H1 (cell line): ENCODE results near the gene PTPRR. TPM values are rescaled to one million over a fixed set of nuclear protein-coding genes. Genes with fewer than 3 reads are reported as not detected.

Source experiments
- CTCF ChIA-PET: fragments of 300-600 bp; sonication (Branson Sonifier 250); formaldehyde crosslinking; loops from one replicate; lab custom pipeline; 2021; ENCODE audit not compliant: partially characterized antibody; lab: Charles Lee
- POLR2A ChIA-PET: fragments of 300-600 bp; sonication (Branson Sonifier 250); formaldehyde crosslinking; loops from one replicate; lab custom pipeline; 2021; ENCODE audit warnings: inconsistent platforms; ENCODE audit not compliant: partially characterized antibody; lab: Charles Lee
- DNase-seq, 2 experiments: peaks; one replicate each; pipeline versions ENCODE4 v3.0.0 to v3.0.0-alpha.2; 2010 to 2022; ENCODE audit warnings: low spot score in 2 of 2, low read depth in 1 of 2, mixed read lengths in 1 of 2
- FAIRE-seq: peaks from 2 replicates; lab custom pipeline; 2011; peaks lifted over from hg19 to GRCh38; lab: Jason Lieb, UNC
- H2AFZ ChIP-seq: 2 replicates; pipeline ENCODE4 v1.8.1; 2012; ENCODE audit warnings: low read length, inconsistent platforms
- H2AK5ac ChIP-seq: 2 replicates; pipeline ENCODE4 v1.6.1; 2013; ENCODE audit warnings: low read depth, low read length
- H2BK120ac ChIP-seq: replicated peaks from 2 replicates; pipeline ENCODE3; 2013; ENCODE audit warnings: low read depth, low read length, inconsistent platforms
- H2BK12ac ChIP-seq: 2 replicates; pipeline ENCODE4 v1.6.1; 2013; ENCODE audit warnings: low read depth, low read length
- H2BK15ac ChIP-seq: 2 replicates; pipeline ENCODE4 v1.6.1; 2013; ENCODE audit warnings: low read length
- H2BK20ac ChIP-seq: 2 replicates; pipeline ENCODE4 v1.6.1; 2013; ENCODE audit warnings: low read length
- H2BK5ac ChIP-seq: 2 replicates; pipeline ENCODE4 v1.6.1; 2013; ENCODE audit warnings: low read depth, low read length
- H3K14ac ChIP-seq: 2 replicates; pipeline ENCODE4 v1.6.1; 2013; ENCODE audit warnings: inconsistent platforms; ENCODE audit not compliant: insufficient read length
- H3K18ac ChIP-seq: 2 replicates; pipeline ENCODE4 v1.6.1; 2013; ENCODE audit warnings: low read length; ENCODE audit errors: extremely low read depth
- H3K23ac ChIP-seq: 2 replicates; pipeline ENCODE4 v1.6.1; 2013; ENCODE audit warnings: inconsistent platforms; ENCODE audit not compliant: insufficient read length
- H3K23me2 ChIP-seq: 2 replicates; pipeline ENCODE4 v1.6.1; 2013; ENCODE audit warnings: low read depth, low read length
- H3K27ac ChIP-seq: 2 replicates; pipeline ENCODE4 v1.6.1; 2011; ENCODE audit warnings: low read depth, low read length, inconsistent platforms
- H3K27me3 ChIP-seq, 4 experiments: replicated peaks in 1 of 4; 1 replicate in 1 of 4; 2 replicates in 3 of 4; pipeline versions ENCODE4 v1.6.1 to v1.8.1; 2011 to 2013; ENCODE audit warnings: low read length in 3 of 4, mild to moderate bottlenecking in 3 of 4, inconsistent platforms in 2 of 4, mixed read lengths in 2 of 4, moderate library complexity in 1 of 4; ENCODE audit not compliant: control insufficient read depth in 3 of 4, insufficient read depth in 3 of 4; ENCODE audit errors: extremely low read depth in 1 of 4
- H3K36me3 ChIP-seq, 4 experiments: 2 replicates each; pipeline versions ENCODE4 v1.6.1 to v1.8.1; 2011 to 2013; ENCODE audit warnings: mild to moderate bottlenecking in 4 of 4, low read length in 3 of 4, moderate library complexity in 2 of 4, control low read depth in 1 of 4, inconsistent platforms in 1 of 4; ENCODE audit not compliant: insufficient read depth in 4 of 4, control insufficient read depth in 2 of 4
- H3K4ac ChIP-seq: replicated peaks from 2 replicates; pipeline ENCODE3; 2013; ENCODE audit warnings: low read length, low read depth, mixed read lengths, inconsistent platforms; ENCODE audit not compliant: insufficient read length
- H3K4me1 ChIP-seq, 4 experiments: replicated peaks in 1 of 4; 1 replicate in 1 of 4; 2 replicates in 3 of 4; pipeline versions ENCODE4 v1.6.1 to v1.8.1; 2011 to 2013; ENCODE audit warnings: low read length in 3 of 4, inconsistent platforms in 2 of 4, mixed read lengths in 1 of 4; ENCODE audit not compliant: insufficient read depth in 4 of 4, control insufficient read depth in 3 of 4
- H3K4me2 ChIP-seq, 2 experiments: 2 replicates each; pipeline versions ENCODE4 v1.6.1 to v1.8.1; 2011 to 2013; ENCODE audit warnings: low read depth in 2 of 2, low read length in 2 of 2, control low read depth in 1 of 2, inconsistent platforms in 1 of 2, mild to moderate bottlenecking in 1 of 2; ENCODE audit not compliant: insufficient read depth in 1 of 2
- H3K4me3 ChIP-seq, 4 experiments: fragments of 200-600, 300-600 bp in 1 of 4; sonication (generic), shearing (Covaris generic), sonication (Bioruptor Twin) in 1 of 4; 2 replicates each; pipeline versions ENCODE4 v1.5.1 to v1.8.1; 2011 to 2016; ENCODE audit warnings: low read length in 4 of 4, low read depth in 3 of 4, control low read depth in 2 of 4, inconsistent platforms in 2 of 4, mild to moderate bottlenecking in 2 of 4, mixed read lengths in 1 of 4, moderate library complexity in 1 of 4; ENCODE audit not compliant: insufficient read depth in 2 of 4; ENCODE audit errors: extremely low read depth in 1 of 4
- H3K56ac ChIP-seq: replicated peaks from 2 replicates; pipeline ENCODE3; 2013; ENCODE audit warnings: low read depth, mild to moderate bottlenecking, mixed read lengths, low read length, inconsistent platforms; ENCODE audit not compliant: insufficient read length
- H3K79me1 ChIP-seq: 2 replicates; pipeline ENCODE4 v1.6.1; 2013; ENCODE audit warnings: low read depth, low read length, control low read depth
- H3K79me2 ChIP-seq, 2 experiments: 2 replicates each; pipeline versions ENCODE4 v1.6.1 to v1.8.1; 2012 to 2013; ENCODE audit warnings: low read length in 2 of 2, mild to moderate bottlenecking in 2 of 2, inconsistent platforms in 1 of 2; ENCODE audit not compliant: insufficient read depth in 2 of 2, control insufficient read depth in 1 of 2
- H3K9ac ChIP-seq, 4 experiments: replicated peaks in 1 of 4; 1 replicate in 1 of 4; 2 replicates in 3 of 4; pipeline versions ENCODE4 v1.6.1 to v1.8.1; 2011 to 2013; ENCODE audit warnings: low read depth in 3 of 4, low read length in 3 of 4, control low read depth in 2 of 4, mild to moderate bottlenecking in 2 of 4, moderate library complexity in 2 of 4, inconsistent platforms in 1 of 4; ENCODE audit errors: extremely low read depth in 1 of 4
- H3K9me3 ChIP-seq, 2 experiments: 2 replicates each; pipeline versions ENCODE4 v1.6.1 to v1.8.1; 2012 to 2013; ENCODE audit warnings: mild to moderate bottlenecking in 2 of 2, moderate library complexity in 2 of 2, control low read depth in 1 of 2, inconsistent platforms in 1 of 2, low read depth in 1 of 2, low read length in 1 of 2, mixed read lengths in 1 of 2; ENCODE audit not compliant: insufficient read depth in 2 of 2
- H4K20me1 ChIP-seq, 2 experiments: replicated peaks in 1 of 2; 2 replicates each; pipeline versions ENCODE3 to v1.8.1; 2011 to 2013; ENCODE audit warnings: inconsistent platforms in 2 of 2, low read length in 2 of 2, mild to moderate bottlenecking in 1 of 2; ENCODE audit not compliant: insufficient read depth in 2 of 2, control insufficient read depth in 1 of 2
- H4K5ac ChIP-seq: 2 replicates; pipeline ENCODE4 v1.6.1; 2013; ENCODE audit warnings: low read length, low read depth, mixed read lengths, inconsistent platforms; ENCODE audit not compliant: insufficient read length
- H4K8ac ChIP-seq: 2 replicates; pipeline ENCODE4 v1.8.0; 2013; ENCODE audit warnings: mild to moderate bottlenecking, moderate library complexity, low read length, inconsistent platforms; ENCODE audit not compliant: insufficient read depth; ENCODE audit errors: extremely low read depth
- H4K91ac ChIP-seq: replicated peaks from 2 replicates; pipeline ENCODE3; 2013; ENCODE audit warnings: low read length, mixed read lengths, inconsistent platforms; ENCODE audit not compliant: insufficient read length
- CTBP2 ChIP-seq: IDR thresholded peaks from 2 replicates; pipeline ENCODE4 v1.7.0; 2011; ENCODE audit warnings: borderline replicate concordance, mild to moderate bottlenecking, moderate library complexity, mixed read lengths, low read length; ENCODE audit not compliant: insufficient read depth, insufficient read length
- EZH2 ChIP-seq: fragments of 200-600 bp; sonication (generic); IDR thresholded peaks from 2 replicates; pipeline ENCODE4 v1.7.1; 2012; ENCODE audit warnings: low read depth, mild to moderate bottlenecking, moderate library complexity, low read length, inconsistent platforms; ENCODE audit not compliant: severe bottlenecking
- POU5F1 ChIP-seq: IDR thresholded peaks from 2 replicates; pipeline ENCODE4 v1.6.1; 2011; ENCODE audit warnings: low read depth, mild to moderate bottlenecking, low read length, moderate library complexity
- SAP30 ChIP-seq: fragments of 300-600 bp; sonication (generic); IDR thresholded peaks from 2 replicates; pipeline ENCODE4 v1.7.1; 2012; ENCODE audit warnings: low read length, moderate library complexity, mild to moderate bottlenecking, inconsistent platforms; ENCODE audit not compliant: insufficient read depth, insufficient replicate concordance
- TEAD4 ChIP-seq: IDR thresholded peaks from 2 replicates; pipeline ENCODE4 v1.6.1; 2012; ENCODE audit warnings: low read depth, low read length, inconsistent platforms, mixed read lengths
- WGBS, 2 experiments: shearing (Covaris generic) in 1 of 2; methylation state at CpG; one replicate each; pipeline versions ENCODE4 v1.1.6 to v1.1.7; 2013 to 2015; ENCODE audit warnings: low lambda C conversion rate in 2 of 2, mixed read lengths in 2 of 2, inconsistent platforms in 1 of 2, low coverage in 1 of 2, missing lambda C conversion rate in 1 of 2; ENCODE audit not compliant: insufficient replicate concordance in 2 of 2, insufficient coverage in 1 of 2, insufficient read length in 1 of 2; ENCODE audit errors: extremely low coverage in 1 of 2, missing lambda C conversion rate in 1 of 2; 5-methylcytosine and 5-hydroxymethylcytosine counted together
- polyA plus RNA-seq, 7 experiments: library from polyadenylated mRNA; depleted of rRNA in 3 of 7; stranded (reverse) in 5 of 7; unstranded in 2 of 7; fragments of >200 nt in 5 of 7; fragments of 200-250 nt in 2 of 7; gene quantifications; 1 replicate in 5 of 7; 2 replicates in 1 of 7; 4 replicates in 1 of 7; pipeline versions ENCODE4 v1.2.1 to v1.2.3, GENCODE V29; 2011 to 2013; ENCODE audit warnings: missing spikeins in 2 of 7, mixed read lengths in 2 of 7
- total RNA-seq: library from RNA; stranded (reverse); fragmentation: NEBNext Ultra II Directional; extraction: Animal tissue kit (Norgen Biotek cat#: 25700); gene quantifications from 2 replicates; pipeline ENCODE4 v1.2.1, GENCODE V29; 2021
- TF ChIP-seq, protein P1 (sequence below): IDR thresholded peaks from 2 replicates; pipeline ENCODE4 v1.6.1; 2011; ENCODE audit warnings: low read length, improper control_type of control experiment
- TF ChIP-seq, protein P2 (sequence below): IDR thresholded peaks from 2 replicates; pipeline ENCODE4 v1.6.1; 2011; ENCODE audit warnings: low read depth, mild to moderate bottlenecking, low read length; ENCODE audit not compliant: insufficient read depth

The PTPRR gene
- total and polyA plus RNA-seq, 2 of the 8 experiments (the other 6 are each of a cell fraction or from before 2014, with no cell fraction given): 0.07 to 0.35 TPM

DNA sequence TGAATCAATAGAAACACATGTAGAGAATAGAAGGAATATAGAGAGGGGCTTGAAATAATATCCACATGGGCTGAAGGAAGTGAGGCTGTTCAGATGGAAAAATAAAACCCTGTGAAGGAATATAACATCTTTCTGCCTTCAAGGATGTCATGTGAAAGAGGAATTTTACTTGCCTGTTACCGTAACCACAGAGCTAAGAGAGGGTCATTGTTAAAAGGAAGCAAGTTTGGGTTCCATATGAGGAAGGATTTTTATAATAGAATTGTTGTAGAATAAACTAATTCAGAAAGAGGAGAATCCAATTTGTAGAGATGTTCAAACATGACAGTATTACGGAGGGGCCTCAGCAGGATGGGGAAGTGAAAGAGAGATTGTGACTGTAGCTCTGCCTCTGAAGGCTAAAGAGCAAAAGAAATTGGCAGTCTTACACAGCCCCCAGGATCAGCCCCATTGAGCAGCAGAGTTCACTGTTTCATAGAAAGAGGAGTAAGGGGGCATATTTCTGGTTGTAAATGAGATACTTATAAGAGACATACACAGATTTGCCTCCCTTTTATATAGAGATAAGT, 41.8 kb upstream of the PTPRR start:
- Histone ChIP-seq H2BK15ac (no peak overlapping the region), H3K79me2 (no peaks in the 10 kb centered on the region), H2AFZ (no peak overlapping the region), H2BK5ac (no peak overlapping the region), H3K9ac (no peak overlapping the region), H4K5ac (no peak overlapping the region), H3K4me3 (no peak overlapping the region), H3K4ac (no peak overlapping the region), H3K4me1 (no peaks in the 10 kb centered on the region), H4K91ac (no peak overlapping the region), H3K36me3 (no peaks in the 10 kb centered on the region), H3K9me3 (no peaks in the 10 kb centered on the region; a peak in 1 of 4 replicates), H3K14ac (no peak overlapping the region), H2BK12ac (no peak overlapping the region), H3K23ac (no peak overlapping the region), H4K8ac (no peak overlapping the region), H3K27me3 (peaks cover 0 to 1% (median 0%) of the 10 kb centered on the region in 4 experiments; a peak in 1 of 7 replicates), H3K4me2 (no peak overlapping the region), H3K23me2 (no peaks in the 10 kb centered on the region), H2BK120ac (no peak overlapping the region), H3K18ac (no peak overlapping the region), H2AK5ac (no peak overlapping the region), H4K20me1 (no peaks in the 10 kb centered on the region), H3K56ac (no peak overlapping the region), H3K79me1 (no peaks in the 10 kb centered on the region), H2BK20ac (no peak overlapping the region), H3K27ac (no peak overlapping the region)
- WGBS, 2 experiments: 83% methylated on average over 2 of the region's 2 CpGs; no CpG with 5 or more reads in 1 of the 2 experiments
- FAIRE-seq: no peak
- ChIA-PET POLR2A (no interaction called here), CTCF (no interaction called here)
- no peak for DNase-seq
- TF ChIP-seq EZH2 (no peak), SAP30 (no peak), POU5F1 (no peak), TEAD4 (no peak), CTBP2 (no peak)
- TF ChIP-seq, protein P1, sequence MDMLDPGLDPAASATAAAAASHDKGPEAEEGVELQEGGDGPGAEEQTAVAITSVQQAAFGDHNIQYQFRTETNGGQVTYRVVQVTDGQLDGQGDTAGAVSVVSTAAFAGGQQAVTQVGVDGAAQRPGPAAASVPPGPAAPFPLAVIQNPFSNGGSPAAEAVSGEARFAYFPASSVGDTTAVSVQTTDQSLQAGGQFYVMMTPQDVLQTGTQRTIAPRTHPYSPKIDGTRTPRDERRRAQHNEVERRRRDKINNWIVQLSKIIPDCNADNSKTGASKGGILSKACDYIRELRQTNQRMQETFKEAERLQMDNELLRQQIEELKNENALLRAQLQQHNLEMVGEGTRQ: no peak
- TF ChIP-seq, protein P2, sequence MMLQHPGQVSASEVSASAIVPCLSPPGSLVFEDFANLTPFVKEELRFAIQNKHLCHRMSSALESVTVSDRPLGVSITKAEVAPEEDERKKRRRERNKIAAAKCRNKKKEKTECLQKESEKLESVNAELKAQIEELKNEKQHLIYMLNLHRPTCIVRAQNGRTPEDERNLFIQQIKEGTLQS: no peak
